A549 (cell line): ENCODE measurements around the gene BAHCC1. TPM values are rescaled to one million over a fixed set of nuclear protein-coding genes. Genes with fewer than 3 reads are reported as not detected.
"Not testable (repeated sequence)": the region's sequence is repeated elsewhere in the genome, so short reads cannot be mapped to it uniquely, and the experiment has no call there.

ENCODE experiments used
- ATAC-seq, 2 experiments: fragments of 200-7000 bp in 1 of 2; fragments of >200 bp in 1 of 2; cut with Nextera tagmentation in 1 of 2; cut with Tn5 transposase in 1 of 2; 3 replicates each; pipeline versions ENCODE4 v1.8.0 to v1.9.1; 2018 to 2020; ENCODE audit warnings: mild to moderate bottlenecking in 1 of 2, moderate library complexity in 1 of 2
- CTCF ChIA-PET: fragments of 300-600 bp; sonication (Branson Sonifier 250); formaldehyde crosslinking; extraction: SDS; loops from one replicate; lab custom pipeline; 2021; ENCODE audit warnings: antibody characterized with exemption, inconsistent platforms; lab: Yijun Ruan, JAX
- POLR2A ChIA-PET: fragments of 350-600 bp; formaldehyde crosslinking; extraction: SDS; loops from one replicate; lab custom pipeline; 2021; ENCODE audit warnings: antibody characterized with exemption, inconsistent platforms; lab: Yijun Ruan, JAX
- DNase-seq, 2 experiments: peaks; one replicate each; pipeline versions ENCODE4 v3.0.0 to v3.0.0-alpha.2; 2011 to 2016; ENCODE audit warnings: low read depth in 1 of 2, low spot score in 1 of 2
- FAIRE-seq: peaks from 2 replicates; lab custom pipeline; 2011; peaks lifted over from hg19 to GRCh38; lab: Jason Lieb, UNC
- H3K27ac ChIP-seq, 2 experiments: fragments of >200 bp; sonication (Bioruptor Twin); formaldehyde crosslinking; 3 replicates each; pipeline ENCODE4 v1.5.1; 2016 to 2017
- H3K4me1 ChIP-seq: fragments of >200 bp; sonication (Bioruptor Twin); formaldehyde crosslinking; 3 replicates; pipeline ENCODE4 v1.6.1; 2016
- H3K4me2 ChIP-seq: fragments of >200 bp; sonication (Bioruptor Twin); formaldehyde crosslinking; 3 replicates; pipeline ENCODE4 v1.6.1; 2016
- H3K4me3 ChIP-seq: fragments of >200 bp; sonication (Bioruptor Twin); formaldehyde crosslinking; 3 replicates; pipeline ENCODE4 v1.5.1; 2016
- H3K9me3 ChIP-seq: fragments of >200 bp; sonication (Bioruptor Twin); formaldehyde crosslinking; 3 replicates; pipeline ENCODE4 v1.6.1; 2016
- CBX8 ChIP-seq: fragments of 200-600 bp; sonication (generic); IDR thresholded peaks from 2 replicates; pipeline ENCODE4 v1.6.1; 2016
- CHD4 ChIP-seq: fragments of 200-600 bp; sonication (generic); IDR thresholded peaks from 2 replicates; pipeline ENCODE4 v1.6.1; 2016; ENCODE audit warnings: antibody characterized with exemption, mild to moderate bottlenecking, borderline replicate concordance
- CTCF ChIP-seq: fragments of >200 bp; sonication (Bioruptor Twin); formaldehyde crosslinking; IDR thresholded peaks from 3 replicates; pipeline ENCODE4 v1.5.1; 2016
- EHF ChIP-seq: fragments of 250-450 bp; sonication (Bioruptor Pico); IDR thresholded peaks from 2 replicates; pipeline ENCODE4 v1.5.0; 2020; ENCODE audit warnings: mild to moderate bottlenecking
- FOSL2 ChIP-seq, 2 experiments: fragments of 450-650 bp in 1 of 2; fragments of >200 bp in 1 of 2; sonication (Bioruptor Twin) in 1 of 2; formaldehyde crosslinking; IDR thresholded peaks; 2 replicates each; pipeline versions ENCODE4 v1.5.0 to v1.6.1; 2016 to 2020; ENCODE audit warnings: mild to moderate bottlenecking in 1 of 2, moderate library complexity in 1 of 2
- GATA3 ChIP-seq: IDR thresholded peaks from 2 replicates; pipeline ENCODE4 v1.6.1; 2012; ENCODE audit warnings: borderline replicate concordance
- HDAC2 ChIP-seq: fragments of 200-600 bp; sonication (generic); IDR thresholded peaks from 2 replicates; pipeline ENCODE4 v1.6.1; 2016
- HEYL ChIP-seq: fragments of 250-450 bp; sonication (Bioruptor Pico); IDR thresholded peaks from 2 replicates; pipeline ENCODE4 v1.8.0; 2021; ENCODE audit warnings: mild to moderate bottlenecking, moderate library complexity
- JUNB ChIP-seq: fragments of >200 bp; sonication (Bioruptor Twin); formaldehyde crosslinking; IDR thresholded peaks from 2 replicates; pipeline ENCODE4 v1.6.1; 2016
- KDM1A ChIP-seq: fragments of 200-600 bp; sonication (generic); IDR thresholded peaks from 2 replicates; pipeline ENCODE4 v1.6.1; 2016; ENCODE audit warnings: low read depth, mild to moderate bottlenecking
- KDM5A ChIP-seq: fragments of 200-600 bp; sonication (generic); IDR thresholded peaks from 2 replicates; pipeline ENCODE4 v1.6.1; 2016; ENCODE audit warnings: antibody characterized with exemption, mild to moderate bottlenecking
- MAZ ChIP-seq: fragments of 150-350 bp; IDR thresholded peaks from 2 replicates; pipeline ENCODE4 v1.6.1; 2014; ENCODE audit warnings: antibody characterized with exemption, low read depth, low read length, borderline replicate concordance
- MYC ChIP-seq: IDR thresholded peaks from 2 replicates; pipeline ENCODE4 v1.6.1; 2012; ENCODE audit warnings: mild to moderate bottlenecking, inconsistent platforms, low read length, improper control_type of control experiment, borderline replicate concordance
- NFE2L2 ChIP-seq: fragments of 150-350 bp; conservative IDR thresholded peaks from 2 replicates; pipeline ENCODE4 v1.6.1; 2014; ENCODE audit warnings: low read length
- NPAS2 ChIP-seq: fragments of 250-450 bp; sonication (Bioruptor Pico); IDR thresholded peaks from 2 replicates; pipeline ENCODE4 v1.8.0; 2022; ENCODE audit warnings: mild to moderate bottlenecking, moderate library complexity, borderline replicate concordance
- NR3C1 ChIP-seq: fragments of >200 bp; sonication (Bioruptor Twin); formaldehyde crosslinking; IDR thresholded peaks from 3 replicates; pipeline ENCODE4 v1.6.1; 2017
- POLR2A ChIP-seq: IDR thresholded peaks from 2 replicates; pipeline ENCODE4 v1.6.1; 2012; ENCODE audit warnings: mild to moderate bottlenecking, low read length
- RARB ChIP-seq: fragments of 250-450 bp; sonication (Bioruptor Pico); IDR thresholded peaks from 2 replicates; pipeline ENCODE4 v1.8.0; 2021; ENCODE audit warnings: mild to moderate bottlenecking, moderate library complexity
- REST ChIP-seq: fragments of 200-600 bp; sonication (generic); IDR thresholded peaks from 2 replicates; pipeline ENCODE4 v1.6.1; 2016; ENCODE audit warnings: antibody characterized with exemption, mild to moderate bottlenecking, moderate library complexity
- TFCP2L1 ChIP-seq: fragments of 250-450 bp; sonication (Bioruptor Pico); IDR thresholded peaks from 2 replicates; pipeline ENCODE4 v1.5.0; 2021; ENCODE audit warnings: mild to moderate bottlenecking
- TP53 ChIP-seq: fragments of 250-450 bp; sonication (Bioruptor Pico); IDR thresholded peaks from 2 replicates; pipeline ENCODE4 v1.5.0; 2021; ENCODE audit warnings: mild to moderate bottlenecking, moderate library complexity
- ZC3H11A ChIP-seq: fragments of 450-650 bp; IDR thresholded peaks from 2 replicates; pipeline ENCODE4 v1.6.1; 2014; ENCODE audit warnings: antibody characterized with exemption, mild to moderate bottlenecking
- WGBS: methylation state at CpG from one replicate; pipeline ENCODE4 v1.1.6; 2017; ENCODE audit errors: missing lambda C conversion rate; 5-methylcytosine and 5-hydroxymethylcytosine counted together
- polyA plus RNA-seq, 4 experiments: library from polyadenylated mRNA; depleted of rRNA in 3 of 4; stranded (reverse); fragments of >200 nt; fragmentation: RNase III in 1 of 4; extraction: RNeasy Plus Mini Kit Qiagen cat#74134 plus additional on column Dnase treatment in 1 of 4; gene quantifications; 2 replicates in 3 of 4; 3 replicates in 1 of 4; pipeline ENCODE4 v1.2.3, GENCODE V29; 2011 to 2017
- TF ChIP-seq, protein P1 (sequence below): fragments of >200 bp; sonication (Bioruptor Twin); formaldehyde crosslinking; IDR thresholded peaks from 3 replicates; pipeline ENCODE4 v1.6.1; 2016
- TF ChIP-seq, protein P2 (sequence below): fragments of 450-650 bp; IDR thresholded peaks from 2 replicates; pipeline ENCODE4 v1.6.1; 2014; ENCODE audit warnings: antibody characterized with exemption

The BAHCC1 gene
- polyA plus RNA-seq, 2 of the 4 experiments (the other 2 are of a cell fraction) = 2.6 to 5.8 TPM

- TF ChIP-seq REST (no peak), GATA3 (no peak), MYC (no peak), EHF (CRISPR knock-in tag) (no peak), NPAS2 (CRISPR knock-in tag) (no peak)
Measured at GRCh38 chr17:81359218-81359617, 36.0 kb upstream of the BAHCC1 start (continued).

DNA sequence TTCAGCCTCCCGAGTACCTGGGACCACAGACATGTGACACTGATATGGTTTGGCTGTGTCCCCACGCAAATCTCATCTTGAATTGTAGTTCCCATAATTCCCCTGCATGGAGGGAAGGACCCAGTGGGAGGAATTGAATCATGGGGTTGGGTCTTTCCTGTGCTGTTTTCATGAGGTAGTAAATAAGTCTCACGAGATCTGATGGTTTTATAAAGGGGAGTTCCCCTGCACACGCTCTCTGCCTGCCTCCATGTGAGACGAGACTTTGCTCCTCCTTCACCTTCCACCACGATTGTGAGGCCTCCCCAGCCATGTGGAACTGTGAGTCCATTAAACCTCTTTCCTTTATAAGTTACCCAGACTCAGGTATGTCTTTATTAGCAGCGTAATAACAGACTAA is 33.3 kb upstream of the BAHCC1 start:
- H3K4me3 ChIP-seq, H3K27ac ChIP-seq, H3K9me3 ChIP-seq, POLR2A ChIA-PET, DNase-seq, H3K4me2 ChIP-seq, ATAC-seq: not testable (repeated sequence)
- FAIRE-seq = peak; percentile 18
- CTCF ChIA-PET = interaction anchor here (0.6 to 4.5 kb wide), 7 partner anchors 11 to 240 kb away, joined by 3 to 20 read pairs (median 4); no protein-coding TSS in a partner anchor
- H3K4me1 ChIP-seq = peaks cover 17% of the 10 kb centered on the region; the same call in 2 of the 3 replicates
- WGBS = 78% methylated on average over 7 of the region's 7 CpGs

- ATAC-seq = peak in 1 of 2 experiments; percentile 4; a peak in 2 of 6 replicates
- WGBS = 80% methylated on average over 25 of the region's 26 CpGs
Measured at GRCh38 chr17:81364278-81365147, 30.7 kb upstream of the BAHCC1 start.

More at GRCh38 chr17:81364278-81365147, 30.7 kb upstream of the BAHCC1 start:
- ChIA-PET CTCF (interaction anchor here (0.6 to 3.1 kb wide), 16 partner anchors 14 to 120 kb away, joined by 3 to 10 read pairs (median 5); partner anchors contain the start of gene SLC38A10), POLR2A (interaction anchor here (1.0 to 2.4 kb wide), 3 partner anchors 19 to 35 kb away, joined by 3 to 7 read pairs (median 3); no protein-coding TSS in a partner anchor)
- Histone ChIP-seq H3K27ac (no peak overlapping the region), H3K4me2 (peak overlapping the region; percentile 49; the same call in 2 of the 3 replicates), H3K9me3 (no peaks in the 10 kb centered on the region), H3K4me3 (no peak overlapping the region), H3K4me1 (peaks cover 17% of the 10 kb centered on the region; the same call in 2 of the 3 replicates)
- no peak for DNase-seq
- no peak for FAIRE-seq
- TF ChIP-seq FOSL2 (IDR thresholded peaks at IDR 0.05) (no peak), FOSL2 (CRISPR knock-in tag; IDR thresholded peaks at IDR 0.05) (no peak), NR3C1 (no peak), KDM5A (no peak), TFCP2L1 (no peak), CTCF (no peak), EHF (CRISPR knock-in tag) (no peak), TP53 (CRISPR knock-in tag) (no peak), RARB (no peak), KDM1A (no peak), CHD4 (no peak), NFE2L2 (no peak), POLR2A (no peak), ZC3H11A (no peak), CBX8 (no peak), MAZ (no peak), JUNB (no peak), HEYL (CRISPR knock-in tag) (no peak), HDAC2 (no peak)
- TF ChIP-seq, protein P1, sequence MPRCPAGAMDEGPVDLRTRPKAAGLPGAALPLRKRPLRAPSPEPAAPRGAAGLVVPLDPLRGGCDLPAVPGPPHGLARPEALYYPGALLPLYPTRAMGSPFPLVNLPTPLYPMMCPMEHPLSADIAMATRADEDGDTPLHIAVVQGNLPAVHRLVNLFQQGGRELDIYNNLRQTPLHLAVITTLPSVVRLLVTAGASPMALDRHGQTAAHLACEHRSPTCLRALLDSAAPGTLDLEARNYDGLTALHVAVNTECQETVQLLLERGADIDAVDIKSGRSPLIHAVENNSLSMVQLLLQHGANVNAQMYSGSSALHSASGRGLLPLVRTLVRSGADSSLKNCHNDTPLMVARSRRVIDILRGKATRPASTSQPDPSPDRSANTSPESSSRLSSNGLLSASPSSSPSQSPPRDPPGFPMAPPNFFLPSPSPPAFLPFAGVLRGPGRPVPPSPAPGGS = no peak
- TF ChIP-seq, protein P2, sequence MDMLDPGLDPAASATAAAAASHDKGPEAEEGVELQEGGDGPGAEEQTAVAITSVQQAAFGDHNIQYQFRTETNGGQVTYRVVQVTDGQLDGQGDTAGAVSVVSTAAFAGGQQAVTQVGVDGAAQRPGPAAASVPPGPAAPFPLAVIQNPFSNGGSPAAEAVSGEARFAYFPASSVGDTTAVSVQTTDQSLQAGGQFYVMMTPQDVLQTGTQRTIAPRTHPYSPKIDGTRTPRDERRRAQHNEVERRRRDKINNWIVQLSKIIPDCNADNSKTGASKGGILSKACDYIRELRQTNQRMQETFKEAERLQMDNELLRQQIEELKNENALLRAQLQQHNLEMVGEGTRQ = no peak
